HG03045 (cell line): ENCODE results near the gene KITLG.
"Not testable (repeated sequence)": the region's sequence is repeated elsewhere in the genome, so short reads cannot be mapped to it uniquely, and the experiment has no call there.

ENCODE experiments used
- ATAC-seq: cut with Tn5 transposase; IDR thresholded peaks from one replicate; pipeline ENCODE4 v1.9.1; 2021; ENCODE audit warnings: mild to moderate bottlenecking, moderate library complexity; ENCODE audit not compliant: unreplicated experiment

Gene KITLG

DNA sequence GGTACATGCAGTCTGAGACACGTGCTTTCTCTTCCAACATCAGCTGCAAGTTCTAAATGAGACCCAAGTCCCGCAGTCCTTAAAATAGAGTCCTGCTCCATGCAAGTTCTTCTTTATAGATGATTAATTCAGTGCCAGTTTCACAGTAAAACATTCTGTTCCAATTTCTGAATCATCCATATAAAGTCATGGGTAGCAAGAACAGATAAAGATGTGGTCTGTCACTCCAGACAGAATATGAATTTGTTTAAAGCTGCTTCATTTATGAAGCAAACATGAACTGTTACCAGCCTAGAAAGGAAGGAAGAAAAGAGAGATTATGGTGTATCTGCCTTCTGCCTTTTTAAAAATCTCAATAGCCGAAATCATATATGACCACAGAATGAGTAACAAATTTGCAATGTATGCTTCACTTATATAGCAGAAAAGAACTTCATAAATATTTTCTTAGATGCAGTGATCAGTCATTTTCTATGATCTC, 83.3 kb downstream of the KITLG start:
- ATAC-seq: no peak

- no peak for ATAC-seq
These were observed 83.8 kb downstream of the KITLG start for GRCh38 chr12:88496429-88496828.

DNA sequence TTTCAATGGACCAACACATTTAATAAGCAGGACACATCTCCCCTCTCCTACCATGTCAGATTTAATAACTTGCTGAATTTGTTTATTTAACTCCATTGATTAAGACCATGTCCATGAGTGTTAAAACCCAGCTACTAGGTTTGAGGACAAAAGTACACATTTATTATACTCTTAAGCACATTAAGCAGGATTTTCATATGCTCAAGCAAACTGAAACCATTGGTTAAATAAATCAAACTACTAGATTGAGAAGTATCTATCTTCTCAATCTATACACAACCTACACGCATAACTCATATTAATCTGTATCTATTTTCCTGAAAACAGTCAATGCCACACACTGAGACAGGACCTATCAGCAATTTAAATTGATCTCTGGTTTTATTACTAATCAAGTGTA, 85.2 kb downstream of the KITLG start:
- no peak for ATAC-seq

GRCh38 chr12:88494520-88494919, 85.8 kb downstream of the KITLG start:
- ATAC-seq: no peak

GRCh38 chr12:88493636-88494035, 86.6 kb downstream of the KITLG start:
- no peak for ATAC-seq

DNA sequence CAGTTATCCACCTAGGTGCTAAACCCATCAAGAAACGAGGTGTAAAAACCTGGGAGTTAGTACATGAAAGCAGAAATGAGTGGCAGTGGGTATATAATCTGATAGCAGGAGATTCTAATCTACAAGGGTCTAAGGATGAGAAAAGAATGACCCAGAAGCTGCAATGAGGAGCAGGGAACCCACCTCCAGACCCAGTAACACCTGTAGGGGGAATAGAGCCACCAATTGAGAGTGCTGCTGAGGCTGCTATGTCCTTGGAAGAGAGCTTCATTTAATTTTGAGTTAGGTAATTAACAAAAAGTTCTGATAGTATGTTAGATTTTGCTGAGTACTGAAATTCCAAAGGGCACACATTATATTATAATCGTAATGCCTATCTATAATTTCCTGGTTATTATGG, 89.8 kb downstream of the KITLG start:
- no peak for ATAC-seq

DNA sequence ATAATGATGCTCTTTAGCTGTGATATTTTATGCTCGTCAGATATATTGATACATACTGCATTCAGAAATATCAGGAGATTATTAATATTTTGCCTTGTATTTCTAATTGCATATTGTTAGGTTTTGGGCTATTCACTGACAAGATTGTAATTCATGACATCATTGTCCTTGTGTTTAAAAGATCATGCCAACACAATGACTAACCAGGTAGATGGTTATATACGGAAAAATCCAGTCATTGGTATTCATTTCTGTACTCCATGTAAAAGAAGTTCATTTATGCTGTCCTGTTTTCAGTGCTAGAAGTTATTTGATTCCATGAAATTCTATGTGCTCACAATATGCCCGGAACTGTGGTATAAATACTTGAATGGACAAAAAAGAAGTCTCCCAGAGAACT, 107.5 kb downstream of the KITLG start:
- no peak for ATAC-seq

- no peak for ATAC-seq
These were observed 108.0 kb downstream of the KITLG start for GRCh38 chr12:88472248-88472647.

DNA sequence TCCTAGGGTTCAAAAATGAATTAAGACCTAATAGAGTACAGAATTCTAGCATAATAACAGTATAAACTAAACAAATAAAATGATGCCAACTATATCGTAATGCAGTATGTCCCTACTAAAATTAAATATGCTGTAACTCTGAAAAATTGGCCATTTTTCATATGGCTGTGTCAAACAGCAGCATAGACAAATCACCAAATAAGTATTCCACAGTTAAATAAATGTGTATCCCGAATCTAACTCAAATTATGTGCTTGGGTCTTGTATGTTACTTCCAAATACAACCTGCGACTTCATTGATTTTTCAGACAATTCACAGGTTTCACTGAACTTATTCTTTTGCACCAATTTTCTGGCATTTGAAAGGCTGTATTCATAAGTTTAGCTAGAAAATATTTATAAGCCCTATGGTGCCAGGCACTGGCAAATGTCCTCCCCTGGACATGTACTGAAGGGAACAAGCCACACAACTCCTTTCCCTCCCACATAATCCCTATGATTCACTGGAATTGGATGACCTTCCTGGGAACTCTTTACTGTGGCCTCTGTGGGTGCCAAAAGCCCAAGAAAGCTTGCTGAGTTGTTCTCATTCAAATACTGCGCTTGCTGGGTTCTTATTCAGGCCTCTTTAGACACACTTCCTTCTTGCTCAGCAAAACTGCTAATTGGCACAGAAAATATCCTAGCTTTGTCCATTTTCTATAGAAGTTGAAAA, 108.8 kb downstream of the KITLG start:
- ATAC-seq: no peak

DNA sequence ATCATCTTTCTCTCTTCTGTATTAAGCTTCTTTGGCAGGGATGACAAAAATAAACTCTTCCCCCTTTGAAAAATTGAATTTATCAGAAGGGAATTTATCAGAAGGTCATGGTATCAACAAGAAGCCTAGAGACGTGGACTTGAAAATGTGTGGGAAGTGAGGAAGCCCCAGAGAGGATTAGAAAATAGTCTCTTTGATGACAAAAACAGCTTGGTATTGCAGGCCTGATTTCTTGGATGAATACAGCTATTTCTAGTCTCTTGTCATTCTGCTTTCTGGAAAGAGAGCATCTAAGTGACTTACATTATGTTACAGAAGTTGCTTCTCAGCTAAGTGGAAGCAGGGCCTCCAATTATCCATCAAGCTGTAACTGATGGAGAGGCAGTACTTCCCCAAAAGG, 111.1 kb downstream of the KITLG start:
- ATAC-seq: no peak

DNA sequence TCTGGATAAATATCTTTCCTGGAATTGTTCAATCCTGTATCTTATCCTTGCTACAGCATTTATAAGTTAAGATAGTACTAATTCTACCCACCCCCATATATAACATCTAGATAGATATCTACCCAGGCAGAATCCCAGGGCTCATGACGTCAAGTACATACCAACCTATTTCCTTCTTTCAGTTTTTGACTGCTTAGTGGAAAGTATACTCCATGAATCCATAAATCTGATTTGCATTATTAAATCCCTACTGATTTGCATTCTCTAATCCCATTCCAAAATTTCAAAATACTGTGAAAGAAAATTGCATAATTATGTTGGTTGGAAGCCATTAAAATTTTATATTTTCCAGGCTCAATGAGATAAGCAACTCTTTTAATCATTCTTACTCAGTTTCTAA, 111.7 kb downstream of the KITLG start:
- ATAC-seq: no peak

DNA sequence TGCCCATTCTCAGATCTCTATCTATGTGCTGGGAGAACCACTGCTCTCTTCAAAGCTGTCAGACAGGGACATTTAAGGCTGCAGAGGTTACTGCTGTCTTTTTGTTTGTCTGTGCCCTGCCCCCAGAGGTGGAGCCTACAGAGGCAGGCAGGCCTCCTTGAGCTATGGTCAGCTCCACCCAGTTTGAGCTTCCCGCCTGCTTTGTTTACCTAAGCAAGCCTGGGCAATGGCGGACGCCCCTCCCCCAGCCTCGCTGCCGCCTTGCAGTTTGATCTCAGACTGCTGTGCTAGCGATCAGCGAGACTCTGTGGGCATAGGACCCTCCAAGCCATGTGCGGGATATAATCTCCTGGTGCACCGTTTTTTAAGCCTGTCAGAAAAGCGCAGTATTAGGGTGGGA, 113.6 kb downstream of the KITLG start:
- ATAC-seq: not testable (repeated sequence)

GRCh38 chr12:88458327-88458726, 121.9 kb downstream of the KITLG start:
- ATAC-seq: no peak

GRCh38 chr12:88453323-88453722, 126.9 kb downstream of the KITLG start:
- no peak for ATAC-seq

GRCh38 chr12:88451205-88451604, 129.1 kb downstream of the KITLG start:
- no peak for ATAC-seq

DNA sequence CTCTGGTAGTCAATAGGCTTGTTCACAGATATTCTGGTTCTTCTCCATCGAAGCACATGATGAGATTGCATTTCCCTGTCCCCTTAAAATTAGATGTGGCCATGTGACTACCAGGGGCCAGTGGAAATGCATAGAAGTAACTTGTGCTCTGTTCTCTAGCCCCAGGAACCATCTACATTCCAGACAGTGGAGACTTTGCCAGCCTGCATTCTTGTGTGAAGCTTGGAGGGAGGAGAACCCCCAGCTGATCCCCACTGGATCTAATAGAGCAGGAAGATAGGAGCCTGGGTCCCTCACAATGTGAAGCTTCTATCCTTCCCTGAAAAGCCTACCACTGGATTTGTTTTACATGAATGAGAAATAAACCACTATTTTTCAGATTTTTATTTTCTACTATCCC, 130.1 kb downstream of the KITLG start:
- ATAC-seq: no peak

GRCh38 chr12:88448337-88448915, 131.8 kb downstream of the KITLG start:
- no peak for ATAC-seq

GRCh38 chr12:88445705-88446394, 134.4 kb downstream of the KITLG start:
- no peak for ATAC-seq

DNA sequence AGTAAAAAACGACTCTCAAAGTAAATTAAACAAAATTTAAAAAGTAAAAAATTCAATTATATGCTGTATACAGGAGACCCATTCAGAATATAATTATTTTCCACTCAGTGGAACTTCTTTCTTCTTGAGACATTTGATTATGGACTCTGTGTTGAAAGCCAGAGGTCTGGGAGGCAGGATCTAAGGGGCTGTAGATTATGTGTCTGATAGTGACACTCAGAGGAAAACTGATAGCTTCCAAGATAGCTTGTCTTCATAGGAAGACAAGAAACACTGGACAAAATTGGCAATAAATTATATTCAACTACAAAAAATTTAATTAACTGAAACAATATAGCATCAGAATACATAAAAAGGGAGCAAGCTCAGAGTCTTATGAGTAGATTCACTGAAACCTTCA, 135.8 kb downstream of the KITLG start:
- ATAC-seq: no peak
